Fibroblast of lung (primary cell): ENCODE results near the gene USP15. TPM values are rescaled to one million over a fixed set of nuclear protein-coding genes. Genes with fewer than 3 reads are reported as not detected.
A peak's percentile ranks its signal among the peaks of the same experiment; 100 is the strongest.

Experiments
- DNase-seq, 2 donors: peaks; one replicate each; pipeline versions ENCODE4 v3.0.0 to v3.0.0-alpha.2; 2010; ENCODE audit warnings: low read depth in 2 of 2
- H2AFZ ChIP-seq: 2 replicates; pipeline ENCODE4 v1.5.1; 2012; ENCODE audit warnings: low read length, control low read depth, inconsistent platforms
- H3K27ac ChIP-seq: 2 replicates; pipeline ENCODE4 v1.5.1; 2011; ENCODE audit warnings: low read length, control low read depth; ENCODE audit not compliant: insufficient read depth
- H3K27me3 ChIP-seq: 2 replicates; pipeline ENCODE4 v1.5.1; 2011; ENCODE audit warnings: mild to moderate bottlenecking, low read length; ENCODE audit not compliant: control insufficient read depth, insufficient read depth
- H3K36me3 ChIP-seq: 2 replicates; pipeline ENCODE4 v1.5.1; 2011; ENCODE audit warnings: low read length; ENCODE audit not compliant: control insufficient read depth, insufficient read depth
- H3K4me1 ChIP-seq: 2 replicates; pipeline ENCODE4 v1.5.1; 2011; ENCODE audit warnings: low read length; ENCODE audit not compliant: control insufficient read depth, insufficient read depth; ENCODE audit errors: extremely low read depth
- H3K4me2 ChIP-seq: 2 replicates; pipeline ENCODE4 v1.5.1; 2011; ENCODE audit warnings: low read length, control low read depth; ENCODE audit not compliant: insufficient read depth; ENCODE audit errors: extremely low read depth
- H3K4me3 ChIP-seq, 4 experiments: fragments of 200-600 bp in 1 of 4; sonication (generic) in 1 of 4; replicated peaks in 1 of 4; 2 replicates each; pipeline ENCODE4 v1.5.1; 2011 to 2016; ENCODE audit warnings: low read length in 4 of 4, low read depth in 3 of 4, mild to moderate bottlenecking in 3 of 4, control low read depth in 2 of 4, inconsistent platforms in 1 of 4, mixed read lengths in 1 of 4; ENCODE audit not compliant: insufficient read depth in 1 of 4; ENCODE audit errors: control extremely low read depth in 1 of 4
- H3K79me2 ChIP-seq: 2 replicates; pipeline ENCODE4 v1.5.1; 2012; ENCODE audit warnings: mild to moderate bottlenecking, low read length, inconsistent platforms; ENCODE audit not compliant: control insufficient read depth, insufficient read depth
- H3K9ac ChIP-seq: 2 replicates; pipeline ENCODE4 v1.5.1; 2011; ENCODE audit warnings: mild to moderate bottlenecking, low read length, control low read depth; ENCODE audit not compliant: insufficient read depth
- H3K9me3 ChIP-seq: 2 replicates; pipeline ENCODE4 v1.5.1; 2012; ENCODE audit warnings: low read depth, low read length; ENCODE audit not compliant: control insufficient read depth, insufficient read depth
- H4K20me1 ChIP-seq: 2 replicates; pipeline ENCODE4 v1.5.1; 2011; ENCODE audit warnings: low read length; ENCODE audit not compliant: control insufficient read depth, insufficient read depth; ENCODE audit errors: extremely low read depth
- EZH2 ChIP-seq: IDR thresholded peaks from 2 replicates; pipeline ENCODE4 v1.5.1; 2012; ENCODE audit warnings: low read length, control low read depth, mild to moderate bottlenecking; ENCODE audit errors: missing control alignments
- polyA plus RNA-seq, 2 donors: library from polyadenylated mRNA; depleted of rRNA in 1 of 2; stranded (reverse) in 1 of 2; unstranded in 1 of 2; fragments of >200 nt; gene quantifications; 2 replicates each; pipeline ENCODE4 v1.2.1, GENCODE V29; 2011 to 2012; ENCODE audit warnings: missing spikeins in 1 of 2
- total RNA-seq: library from RNA; depleted of rRNA; stranded (reverse); fragments of >200 nt; gene quantifications from 2 replicates; pipeline ENCODE4 v1.2.1, GENCODE V29; 2014
- TF ChIP-seq, protein P1 (sequence below), 2 donors: IDR thresholded peaks in 1 of 2; conservative IDR thresholded peaks in 1 of 2; 1 replicate in 1 of 2; 2 replicates in 1 of 2; pipeline ENCODE4 v1.5.1; 2011 to 2012; ENCODE audit warnings: low read length in 2 of 2, control low read depth in 1 of 2, inconsistent platforms in 1 of 2, low read depth in 1 of 2, mild to moderate bottlenecking in 1 of 2

The USP15 gene
- total and polyA plus RNA-seq, 2 donors (not counting 1 experiment from before 2014, with no cell fraction given) = 57.6 to 63.1 TPM

DNA sequence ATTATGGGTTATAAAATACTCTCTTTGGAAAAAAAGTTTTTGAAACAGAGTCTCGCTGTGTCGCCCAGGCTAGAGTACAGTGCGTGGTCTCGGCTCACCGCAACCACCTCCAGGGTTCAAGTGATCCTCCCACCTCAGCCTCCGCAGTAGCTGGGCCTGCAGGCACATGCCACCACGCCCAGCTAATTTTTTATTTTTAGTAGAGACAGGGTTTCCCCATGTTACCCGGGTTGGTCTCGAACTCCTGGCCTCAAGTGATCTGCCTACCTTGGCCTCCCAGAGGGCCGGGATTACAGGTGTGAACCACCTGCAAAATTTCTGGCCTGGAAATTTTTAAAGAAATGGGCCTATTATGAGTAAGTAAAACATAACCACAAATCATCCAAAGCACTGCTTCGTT lies 3.8 kb downstream of the USP15 start:
- no peak overlapping the region for H3K4me3 ChIP-seq
- no peaks in the 10 kb centered on the region for H3K27me3 ChIP-seq
- H3K4me1 ChIP-seq = peaks cover 5% of the 10 kb centered on the region
- H2AFZ ChIP-seq = no peak overlapping the region
- no peak overlapping the region for H3K9ac ChIP-seq
- H3K9me3 ChIP-seq = no peaks in the 10 kb centered on the region
- peaks cover 86% of the 10 kb centered on the region for H3K79me2 ChIP-seq
- H3K4me2 ChIP-seq = peak overlapping the region; percentile 4
- TF ChIP-seq, protein P1, sequence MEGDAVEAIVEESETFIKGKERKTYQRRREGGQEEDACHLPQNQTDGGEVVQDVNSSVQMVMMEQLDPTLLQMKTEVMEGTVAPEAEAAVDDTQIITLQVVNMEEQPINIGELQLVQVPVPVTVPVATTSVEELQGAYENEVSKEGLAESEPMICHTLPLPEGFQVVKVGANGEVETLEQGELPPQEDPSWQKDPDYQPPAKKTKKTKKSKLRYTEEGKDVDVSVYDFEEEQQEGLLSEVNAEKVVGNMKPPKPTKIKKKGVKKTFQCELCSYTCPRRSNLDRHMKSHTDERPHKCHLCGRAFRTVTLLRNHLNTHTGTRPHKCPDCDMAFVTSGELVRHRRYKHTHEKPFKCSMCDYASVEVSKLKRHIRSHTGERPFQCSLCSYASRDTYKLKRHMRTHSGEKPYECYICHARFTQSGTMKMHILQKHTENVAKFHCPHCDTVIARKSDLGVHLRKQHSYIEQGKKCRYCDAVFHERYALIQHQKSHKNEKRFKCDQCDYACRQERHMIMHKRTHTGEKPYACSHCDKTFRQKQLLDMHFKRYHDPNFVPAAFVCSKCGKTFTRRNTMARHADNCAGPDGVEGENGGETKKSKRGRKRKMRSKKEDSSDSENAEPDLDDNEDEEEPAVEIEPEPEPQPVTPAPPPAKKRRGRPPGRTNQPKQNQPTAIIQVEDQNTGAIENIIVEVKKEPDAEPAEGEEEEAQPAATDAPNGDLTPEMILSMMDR (conservative IDR thresholded peaks at IDR 0.05 in 1 of 2, IDR thresholded peaks at IDR 0.05 in 1 of 2; ENCODE audit: low read depth in 1 of 2, low read length in 2 of 2) = no peak
- no peak for TF ChIP-seq EZH2
- DNase-seq = no peak
- H3K27ac ChIP-seq = no peak overlapping the region
- H4K20me1 ChIP-seq = no peaks in the 10 kb centered on the region
- H3K36me3 ChIP-seq = no peaks in the 10 kb centered on the region

DNA sequence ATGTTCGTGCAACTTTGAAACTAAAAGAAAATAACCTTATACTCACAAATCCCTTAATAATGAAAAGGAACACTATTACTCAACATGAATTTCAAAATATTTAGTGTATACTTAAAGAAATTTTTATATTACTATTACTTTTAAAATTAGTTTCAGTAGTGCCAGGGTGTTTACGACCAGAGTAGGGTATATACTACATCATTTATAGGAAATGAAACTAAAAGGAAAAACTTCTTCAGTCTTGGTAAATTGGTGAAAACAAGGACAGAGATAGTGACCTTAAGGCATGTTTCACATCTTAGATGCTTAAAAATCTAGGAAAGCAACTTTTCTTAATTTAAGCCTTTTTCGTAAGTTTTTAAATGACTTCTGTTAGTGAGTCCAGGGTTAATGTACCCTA lies 4.5 kb downstream of the USP15 start:
- Histone ChIP-seq H4K20me1 (no peaks in the 10 kb centered on the region), H3K9ac (no peak overlapping the region), H3K9me3 (no peaks in the 10 kb centered on the region), H3K4me1 (peaks cover 5% of the 10 kb centered on the region), H3K27ac (no peak overlapping the region), H3K27me3 (no peaks in the 10 kb centered on the region), H3K4me2 (no peak overlapping the region), H3K4me3 (no peak overlapping the region), H3K79me2 (peaks cover 93% of the 10 kb centered on the region), H2AFZ (no peak overlapping the region), H3K36me3 (no peaks in the 10 kb centered on the region)
- no peak for TF ChIP-seq EZH2
- TF ChIP-seq, protein P1 (conservative IDR thresholded peaks at IDR 0.05 in 1 of 2, IDR thresholded peaks at IDR 0.05 in 1 of 2; ENCODE audit: low read depth in 1 of 2, low read length in 2 of 2) = no peak
- no peak for DNase-seq

DNA sequence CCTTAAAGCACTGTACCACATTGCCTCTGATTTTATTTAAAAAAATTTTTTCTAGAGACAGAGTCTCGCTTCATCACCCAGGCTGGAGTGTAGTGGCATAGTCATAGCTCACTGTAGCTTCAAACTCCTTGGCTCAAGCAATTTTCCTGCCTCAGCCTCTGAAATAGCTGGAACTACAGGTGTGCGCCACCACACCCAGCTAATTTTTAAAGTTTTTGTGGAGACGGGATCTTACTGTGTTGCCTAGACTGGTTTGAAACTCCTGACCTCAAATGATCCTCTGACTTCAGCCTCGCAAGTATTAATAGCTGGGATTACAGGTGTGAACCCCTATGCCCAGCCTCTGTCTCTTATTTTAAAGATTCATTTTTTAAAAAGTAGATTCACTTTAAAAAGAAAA lies 5.3 kb downstream of the USP15 start:
- no peaks in the 10 kb centered on the region for H3K9me3 ChIP-seq
- no peak overlapping the region for H3K9ac ChIP-seq
- H3K4me2 ChIP-seq = no peak overlapping the region
- H3K79me2 ChIP-seq = peaks cover 98% of the 10 kb centered on the region
- H3K36me3 ChIP-seq = no peaks in the 10 kb centered on the region
- DNase-seq = no peak
- no peaks in the 10 kb centered on the region for H4K20me1 ChIP-seq
- no peak overlapping the region for H3K4me3 ChIP-seq
- TF ChIP-seq, protein P1 (conservative IDR thresholded peaks at IDR 0.05 in 1 of 2, IDR thresholded peaks at IDR 0.05 in 1 of 2; ENCODE audit: low read depth in 1 of 2, low read length in 2 of 2) = no peak
- no peak for TF ChIP-seq EZH2
- H3K27ac ChIP-seq = no peak overlapping the region
- no peaks in the 10 kb centered on the region for H3K27me3 ChIP-seq
- peaks cover 5% of the 10 kb centered on the region for H3K4me1 ChIP-seq
- H2AFZ ChIP-seq = no peak overlapping the region
